CD4-positive, alpha-beta memory T cell (primary cell): ENCODE results near the gene PDE4D. TPM values are rescaled to one million over a fixed set of nuclear protein-coding genes. Genes with fewer than 3 reads are reported as not detected.

Source experiments
- CTCF ChIA-PET: fragments of 350-600 bp; sonication (Branson Sonifier 250); formaldehyde crosslinking; loops from one replicate; lab custom pipeline; 2021; ENCODE audit warnings: inconsistent platforms; ENCODE audit not compliant: partially characterized antibody; lab: Charles Lee
- POLR2A ChIA-PET: fragments of 350-600 bp; sonication (Branson Sonifier 250); formaldehyde crosslinking; loops from one replicate; lab custom pipeline; 2021; ENCODE audit not compliant: partially characterized antibody; lab: Charles Lee
- DNase-seq, 5 donors: peaks; one replicate each; pipeline versions ENCODE4 v3.0.0 to v3.0.0-alpha.2; 2020 to 2022; ENCODE audit warnings: mixed read lengths in 1 of 5
- H3K27ac ChIP-seq: one replicate; pipeline ENCODE4 v1.7.0; 2013; ENCODE audit warnings: low read depth, low read length
- H3K27me3 ChIP-seq: 2 replicates; pipeline ENCODE4 v1.7.0; 2013; ENCODE audit warnings: mild to moderate bottlenecking, low read length, moderate library complexity; ENCODE audit not compliant: insufficient read depth
- H3K36me3 ChIP-seq: 2 replicates; pipeline ENCODE4 v1.7.0; 2013; ENCODE audit warnings: mild to moderate bottlenecking, low read length, moderate library complexity; ENCODE audit not compliant: insufficient read depth
- H3K4me1 ChIP-seq: 2 replicates; pipeline ENCODE4 v1.7.0; 2013; ENCODE audit warnings: mild to moderate bottlenecking, low read length, moderate library complexity; ENCODE audit not compliant: insufficient read depth
- H3K4me3 ChIP-seq, 2 donors: one replicate each; pipeline ENCODE4 v1.7.0; 2013; ENCODE audit warnings: low read length in 2 of 2, mild to moderate bottlenecking in 1 of 2
- H3K9me3 ChIP-seq, 2 donors: one replicate each; pipeline ENCODE4 v1.7.0; 2013; ENCODE audit warnings: low read length in 2 of 2, control low read depth in 1 of 2; ENCODE audit not compliant: control insufficient read depth in 1 of 2
- H3K27ac Mint-ChIP-seq, 7 donors: one replicate each; pipeline ENCODE4 v1.8.0; 2020 to 2021; ENCODE audit warnings: mixed read lengths in 7 of 7, mild to moderate bottlenecking in 6 of 7, inconsistent platforms in 3 of 7, moderate library complexity in 3 of 7
- H3K27me3 Mint-ChIP-seq, 2 donors: one replicate each; pipeline ENCODE4 v1.8.0; 2020 to 2021; ENCODE audit warnings: mixed read lengths in 2 of 2
- H3K36me3 Mint-ChIP-seq, 2 donors: one replicate each; pipeline ENCODE4 v1.8.0; 2020 to 2021; ENCODE audit warnings: mixed read lengths in 2 of 2, inconsistent platforms in 1 of 2, mild to moderate bottlenecking in 1 of 2
- H3K4me1 Mint-ChIP-seq, 4 donors: one replicate each; pipeline ENCODE4 v1.8.0; 2020 to 2021; ENCODE audit warnings: mixed read lengths in 4 of 4, mild to moderate bottlenecking in 1 of 4
- H3K4me3 Mint-ChIP-seq, 8 donors: one replicate each; pipeline ENCODE4 v1.8.0; 2020 to 2021; ENCODE audit warnings: mixed read lengths in 8 of 8, mild to moderate bottlenecking in 7 of 8, moderate library complexity in 6 of 8, inconsistent platforms in 3 of 8
- H3K9me3 Mint-ChIP-seq, 8 donors: one replicate each; pipeline ENCODE4 v1.8.0; 2020 to 2021; ENCODE audit warnings: mixed read lengths in 8 of 8, mild to moderate bottlenecking in 5 of 8, inconsistent platforms in 3 of 8, moderate library complexity in 1 of 8
- intact Hi-C: fragments of 100-400 bp; cut with micrococcal nuclease; formaldehyde crosslinking; loops from one replicate; pipeline ENCODE4 v1.15.1; 2023
- polyA plus RNA-seq, 2 donors: library from polyadenylated mRNA; unstranded; fragments of 300-500 nt; fragmentation: Illumina TruSeq; gene quantifications; one replicate each; pipeline ENCODE4 v1.2.3, GENCODE V29; 2021
- total RNA-seq, 2 experiments: library from RNA; stranded (reverse); gene quantifications; one replicate each; pipeline ENCODE4 v1.2.3, GENCODE V29; 2021

PDE4D gene
- total and polyA plus RNA-seq, 4 experiments from 2014 or later, result 12.3 to 49.7 (median 30.3) TPM

GRCh38 chr5:59149271-59149670 is 744.3 kb downstream of the PDE4D start:
- peaks cover 19% of the 10 kb centered on the region for H3K4me1 ChIP-seq
- no peak overlapping the region for H3K4me3 ChIP-seq
- H3K4me3 Mint-ChIP-seq, result no peak overlapping the region
- H3K27ac Mint-ChIP-seq, result no peak overlapping the region
- CTCF ChIA-PET, result no interaction called here
- no peaks in the 10 kb centered on the region for H3K27me3 ChIP-seq
- no peak overlapping the region for H3K27ac ChIP-seq
- no peaks in the 10 kb centered on the region for H3K9me3 ChIP-seq
- no peaks in the 10 kb centered on the region for H3K36me3 Mint-ChIP-seq
- POLR2A ChIA-PET, result no interaction called here
- peaks cover 0 to 24% (median 13%) of the 10 kb centered on the region in 4 donors for H3K4me1 Mint-ChIP-seq
- intact Hi-C loops, result no loop called here
- H3K9me3 Mint-ChIP-seq, result no peaks in the 10 kb centered on the region
- no peaks in the 10 kb centered on the region for H3K36me3 ChIP-seq
- DNase-seq, result no peak
- no peaks in the 10 kb centered on the region for H3K27me3 Mint-ChIP-seq

- intact Hi-C loops, result no loop called here
- Mint-ChIP-seq H3K36me3 (no peaks in the 10 kb centered on the region), H3K4me1 (peaks cover 0 to 13% (median 8%) of the 10 kb centered on the region in 4 donors), H3K4me3 (no peak overlapping the region), H3K9me3 (no peaks in the 10 kb centered on the region), H3K27ac (peak overlapping the region in 1 of 7 donors; percentile 80), H3K27me3 (no peaks in the 10 kb centered on the region)
- H3K27me3 ChIP-seq, result no peaks in the 10 kb centered on the region
- no peak overlapping the region for H3K4me3 ChIP-seq
- ChIA-PET CTCF (interaction anchor here (1.2 to 1.5 kb wide), 2 partner anchors 20 to 27 kb away, joined by 3 to 4 read pairs; no protein-coding TSS in a partner anchor), POLR2A (interaction anchor here (0.9 to 1.1 kb wide), 2 partner anchors 14 to 108 kb away, joined by 3 read pairs; no protein-coding TSS in a partner anchor)
- H3K27ac ChIP-seq, result no peak overlapping the region
- H3K36me3 ChIP-seq, result no peaks in the 10 kb centered on the region
- H3K4me1 ChIP-seq, result no peaks in the 10 kb centered on the region
- H3K9me3 ChIP-seq, result no peaks in the 10 kb centered on the region
- peak in 2 of 5 donors; percentile 18 to 29 for DNase-seq
Observed at GRCh38 chr5:59146729-59147128, 746.8 kb downstream of the PDE4D start.

- intact Hi-C loops, result no loop called here
- no peaks in the 10 kb centered on the region for H3K36me3 ChIP-seq
- H3K9me3 ChIP-seq, result no peaks in the 10 kb centered on the region
- H3K36me3 Mint-ChIP-seq, result no peaks in the 10 kb centered on the region
- no peak overlapping the region for H3K4me3 ChIP-seq
- ChIA-PET POLR2A (interaction anchor here (0.5 kb wide), 1 partner anchor 124 kb away, joined by 3 read pairs; no protein-coding TSS in a partner anchor), CTCF (interaction anchor here (1.0 to 1.6 kb wide), 3 partner anchors 20 to 32 kb away, joined by 3 to 8 read pairs (median 6); no protein-coding TSS in a partner anchor)
- H3K27me3 ChIP-seq, result no peaks in the 10 kb centered on the region
- H3K9me3 Mint-ChIP-seq, result no peaks in the 10 kb centered on the region
- DNase-seq, result no peak
- H3K4me3 Mint-ChIP-seq, result no peak overlapping the region
- H3K27me3 Mint-ChIP-seq, result peaks cover 0 to under 1% of the 10 kb centered on the region in 2 donors
- H3K27ac ChIP-seq, result no peak overlapping the region
- H3K4me1 Mint-ChIP-seq, result peaks cover 0 to 3% (median under 1%) of the 10 kb centered on the region in 4 donors
- no peaks in the 10 kb centered on the region for H3K4me1 ChIP-seq
- peak overlapping the region in 2 of 7 donors; percentile 8 to 61 for H3K27ac Mint-ChIP-seq
Observed at GRCh38 chr5:59143926-59144333, 749.6 kb downstream of the PDE4D start.

- no peak overlapping the region for H3K4me3 Mint-ChIP-seq
- H3K9me3 ChIP-seq, result no peaks in the 10 kb centered on the region
- H3K9me3 Mint-ChIP-seq, result no peaks in the 10 kb centered on the region
- no peaks in the 10 kb centered on the region for H3K4me1 ChIP-seq
- intact Hi-C loops, result no loop called here
- no peak overlapping the region for H3K4me3 ChIP-seq
- H3K36me3 Mint-ChIP-seq, result no peaks in the 10 kb centered on the region
- POLR2A ChIA-PET, result no interaction called here
- CTCF ChIA-PET, result no interaction called here
- H3K27ac Mint-ChIP-seq, result no peak overlapping the region
- peaks cover 0 to 3% of the 10 kb centered on the region in 2 donors for H3K27me3 Mint-ChIP-seq
- H3K27me3 ChIP-seq, result no peaks in the 10 kb centered on the region
- no peaks in the 10 kb centered on the region for H3K36me3 ChIP-seq
- DNase-seq, result no peak
- no peak overlapping the region for H3K27ac ChIP-seq
- H3K4me1 Mint-ChIP-seq, result peaks cover 0 to 3% (median under 1%) of the 10 kb centered on the region in 4 donors
Observed at GRCh38 chr5:59142927-59143326, 750.6 kb downstream of the PDE4D start.

GRCh38 chr5:59142138-59142537 is 751.4 kb downstream of the PDE4D start:
- CTCF ChIA-PET, result no interaction called here
- H3K4me1 Mint-ChIP-seq, result peaks cover 0 to 3% (median under 1%) of the 10 kb centered on the region in 4 donors
- H3K9me3 Mint-ChIP-seq, result no peaks in the 10 kb centered on the region
- no peak overlapping the region for H3K27ac ChIP-seq
- no peaks in the 10 kb centered on the region for H3K4me1 ChIP-seq
- DNase-seq, result no peak
- H3K27me3 ChIP-seq, result no peaks in the 10 kb centered on the region
- H3K27me3 Mint-ChIP-seq, result peaks cover 0 to 3% of the 10 kb centered on the region in 2 donors
- H3K27ac Mint-ChIP-seq, result peak overlapping the region in 2 of 7 donors; percentile 25 to 41
- H3K4me3 ChIP-seq, result no peak overlapping the region
- no peaks in the 10 kb centered on the region for H3K9me3 ChIP-seq
- no peaks in the 10 kb centered on the region for H3K36me3 Mint-ChIP-seq
- peak overlapping the region in 1 of 8 donors; percentile 12 for H3K4me3 Mint-ChIP-seq
- POLR2A ChIA-PET, result no interaction called here
- intact Hi-C loops, result no loop called here
- H3K36me3 ChIP-seq, result no peaks in the 10 kb centered on the region

- H3K27me3 ChIP-seq, result no peaks in the 10 kb centered on the region
- no peak for DNase-seq
- no peaks in the 10 kb centered on the region for H3K9me3 ChIP-seq
- no peaks in the 10 kb centered on the region for H3K36me3 Mint-ChIP-seq
- peaks cover 0 to 3% of the 10 kb centered on the region in 2 donors for H3K27me3 Mint-ChIP-seq
- CTCF ChIA-PET, result no interaction called here
- no peak overlapping the region for H3K27ac Mint-ChIP-seq
- POLR2A ChIA-PET, result no interaction called here
- no peaks in the 10 kb centered on the region for H3K9me3 Mint-ChIP-seq
- H3K36me3 ChIP-seq, result no peaks in the 10 kb centered on the region
- no peaks in the 10 kb centered on the region for H3K4me1 Mint-ChIP-seq
- no peak overlapping the region for H3K4me3 Mint-ChIP-seq
- no peak overlapping the region for H3K27ac ChIP-seq
- no peak overlapping the region for H3K4me3 ChIP-seq
- intact Hi-C loops, result no loop called here
- no peaks in the 10 kb centered on the region for H3K4me1 ChIP-seq
Observed at GRCh38 chr5:59140133-59140532, 753.4 kb downstream of the PDE4D start.

GRCh38 chr5:59139695-59140094 is 753.8 kb downstream of the PDE4D start:
- Mint-ChIP-seq H3K9me3 (no peaks in the 10 kb centered on the region), H3K4me3 (no peak overlapping the region), H3K36me3 (no peaks in the 10 kb centered on the region), H3K4me1 (peaks cover 0 to 4% (median 0%) of the 10 kb centered on the region in 4 donors), H3K27ac (no peak overlapping the region), H3K27me3 (peaks cover 0 to 3% of the 10 kb centered on the region in 2 donors)
- intact Hi-C loops, result no loop called here
- Histone ChIP-seq H3K27ac (no peak overlapping the region), H3K4me3 (no peak overlapping the region), H3K36me3 (no peaks in the 10 kb centered on the region), H3K4me1 (no peaks in the 10 kb centered on the region), H3K9me3 (no peaks in the 10 kb centered on the region), H3K27me3 (no peaks in the 10 kb centered on the region)
- CTCF ChIA-PET, result interaction anchor here (1.5 kb wide), 1 partner anchor 35 kb away, joined by 4 read pairs; no protein-coding TSS in a partner anchor
- POLR2A ChIA-PET, result interaction anchor here (1.9 kb wide), 1 partner anchor 12 kb away, joined by 7 read pairs; no protein-coding TSS in a partner anchor
- no peak for DNase-seq
